HG03439 (cell line): ENCODE data around the gene ULBP2.
"Not testable (repeated sequence)": the region's sequence is repeated elsewhere in the genome, so short reads cannot be mapped to it uniquely, and the experiment has no call there.

Experiments
- ATAC-seq: cut with Tn5 transposase; IDR thresholded peaks from one replicate; pipeline ENCODE4 v1.9.1; 2021; ENCODE audit warnings: mild to moderate bottlenecking, moderate library complexity; ENCODE audit not compliant: unreplicated experiment

The ULBP2 gene

DNA sequence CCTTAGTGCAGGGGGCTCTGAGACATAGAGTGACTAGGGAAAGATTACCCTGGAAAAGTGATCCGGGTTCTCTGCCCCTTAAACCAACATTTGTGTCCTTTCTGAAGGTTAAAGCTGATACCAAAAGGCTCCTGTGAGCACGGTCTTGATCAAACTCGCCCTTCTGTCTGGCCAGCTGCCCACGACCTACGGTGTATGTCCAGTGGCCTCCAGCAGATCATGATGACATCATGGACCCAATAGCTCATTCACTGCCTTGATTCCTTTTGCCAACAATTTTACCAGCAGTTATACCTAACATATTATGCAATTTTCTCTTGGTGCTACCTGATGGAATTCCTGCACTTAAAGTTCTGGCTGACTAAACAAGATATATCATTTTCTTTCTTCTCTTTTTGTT lies 6.8 kb downstream of the ULBP2 start:
- no peak for ATAC-seq

- no peak for ATAC-seq
These were observed 8.6 kb downstream of the ULBP2 start for GRCh38 chr6:149950423-149950822.

DNA sequence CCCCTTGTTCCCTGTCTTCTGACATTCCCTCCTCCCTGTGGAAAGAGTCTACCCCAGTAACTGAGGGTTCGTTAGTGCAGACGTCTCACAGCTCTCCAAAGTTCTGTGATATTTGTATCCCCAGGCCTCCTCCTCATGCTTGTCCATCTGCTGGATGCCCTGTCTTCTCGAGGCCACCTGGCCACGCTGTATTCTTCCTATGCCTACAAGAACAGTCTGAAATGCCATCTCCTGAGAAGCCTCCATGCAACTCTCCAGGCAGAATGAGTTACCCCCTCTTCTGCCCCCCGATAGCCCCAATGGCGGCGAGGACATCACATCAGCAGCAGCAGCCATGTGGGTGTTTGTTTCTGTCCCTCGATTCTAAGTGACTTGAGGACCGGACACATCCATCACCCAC lies 9.3 kb downstream of the ULBP2 start:
- ATAC-seq: no peak

DNA sequence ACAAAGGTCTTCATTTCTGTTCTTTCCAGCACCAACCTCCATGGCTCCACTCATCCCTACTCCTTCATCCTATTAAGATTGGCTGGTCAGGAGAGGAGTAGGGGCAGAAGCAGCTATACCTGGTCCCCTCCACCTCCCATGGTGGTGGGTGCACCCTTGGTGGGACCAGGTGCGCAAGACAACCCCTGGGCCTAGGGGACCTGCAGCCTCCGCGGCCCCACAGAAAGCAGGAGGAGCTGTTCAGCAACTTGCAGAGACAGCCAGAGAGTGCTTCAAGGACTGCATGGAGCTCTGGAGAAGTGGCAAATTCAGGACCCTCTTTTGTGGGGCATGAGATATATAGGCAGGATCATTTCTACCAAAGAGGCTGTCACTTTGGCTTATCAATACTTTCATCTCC lies 9.8 kb downstream of the ULBP2 start:
- no peak for ATAC-seq

- ATAC-seq: not testable (repeated sequence)
These were observed 11.6 kb downstream of the ULBP2 start for GRCh38 chr6:149953390-149953789.

- ATAC-seq: not testable (repeated sequence)
These were observed 12.1 kb downstream of the ULBP2 start for GRCh38 chr6:149953934-149954327.

DNA sequence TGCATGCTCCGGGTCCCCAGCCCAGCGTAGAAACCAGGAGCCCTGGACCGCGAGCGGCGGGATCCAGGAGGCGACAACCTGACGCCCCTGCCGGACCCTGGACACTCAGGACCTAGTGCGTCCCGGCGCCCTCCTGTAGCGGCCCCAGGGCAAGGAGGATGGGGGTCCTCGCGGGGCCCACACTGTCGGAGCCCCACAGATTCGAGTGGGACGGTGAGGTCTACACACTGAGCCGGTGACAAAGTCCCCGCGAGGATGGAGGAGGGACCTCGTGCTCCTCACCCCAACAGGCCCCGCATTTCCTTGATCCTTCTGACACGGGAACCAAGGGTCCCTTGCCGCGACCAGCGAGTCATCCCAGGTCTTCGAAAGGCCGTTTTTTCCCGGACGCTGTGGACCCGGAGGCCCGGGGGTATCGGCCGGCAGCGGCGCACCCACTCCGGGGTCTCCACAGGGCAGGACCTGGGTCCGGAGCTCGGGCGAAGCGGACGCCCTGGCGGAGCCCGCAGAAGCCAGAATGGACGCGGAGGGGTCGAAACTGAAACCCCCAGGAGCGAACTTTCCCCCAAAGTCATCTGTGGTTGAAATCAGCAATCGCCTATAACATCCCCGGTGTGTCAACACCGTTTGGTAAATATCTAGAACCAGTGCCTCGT lies 12.6 kb downstream of the ULBP2 start:
- not testable (repeated sequence) for ATAC-seq

- not testable (repeated sequence) for ATAC-seq
These were observed 13.3 kb downstream of the ULBP2 start for GRCh38 chr6:149954984-149955653.

GRCh38 chr6:149955654-149956317 lies 14.0 kb downstream of the ULBP2 start:
- not testable (repeated sequence) for ATAC-seq

DNA sequence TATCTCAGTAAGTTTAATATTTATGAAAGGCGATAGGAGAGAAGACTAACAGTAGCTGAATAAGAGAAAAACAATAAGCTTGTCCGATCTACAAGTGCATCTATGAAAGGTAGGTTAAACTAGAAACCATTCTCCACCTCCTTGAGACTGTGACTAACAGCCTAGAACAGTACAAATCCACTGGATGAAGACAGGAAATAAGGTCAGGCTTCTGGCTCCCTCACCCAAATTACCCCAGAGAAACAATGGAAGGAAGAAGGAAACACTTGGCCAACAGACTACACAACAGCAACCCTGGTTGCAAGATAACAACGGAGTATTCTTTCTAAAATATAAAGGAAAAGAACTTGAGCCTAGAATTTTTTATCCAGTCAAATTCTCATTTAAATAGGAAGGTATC lies 16.3 kb downstream of the ULBP2 start:
- ATAC-seq: not testable (repeated sequence)

- not testable (repeated sequence) for ATAC-seq
These were observed 18.0 kb downstream of the ULBP2 start for GRCh38 chr6:149959806-149960205.

DNA sequence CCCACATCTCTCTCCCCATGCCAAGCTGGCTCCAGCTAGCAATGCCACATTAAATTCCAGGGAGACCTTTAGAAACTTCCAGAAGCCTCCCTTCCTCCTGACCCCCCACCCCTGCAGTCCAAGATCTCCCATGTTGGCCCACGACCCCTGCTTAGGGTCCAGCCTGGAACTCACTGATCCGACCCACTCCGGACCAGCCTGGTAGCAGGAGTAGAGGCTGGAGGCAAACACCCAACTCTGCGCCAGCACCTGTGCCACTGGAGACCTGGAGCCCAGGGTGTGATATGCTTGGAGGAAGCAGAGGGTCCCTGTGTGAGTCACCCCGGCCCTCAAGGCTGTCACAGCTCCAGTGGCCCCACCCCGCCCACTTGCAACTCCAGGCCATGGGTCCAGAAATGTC lies 18.7 kb downstream of the ULBP2 start:
- ATAC-seq: no peak

DNA sequence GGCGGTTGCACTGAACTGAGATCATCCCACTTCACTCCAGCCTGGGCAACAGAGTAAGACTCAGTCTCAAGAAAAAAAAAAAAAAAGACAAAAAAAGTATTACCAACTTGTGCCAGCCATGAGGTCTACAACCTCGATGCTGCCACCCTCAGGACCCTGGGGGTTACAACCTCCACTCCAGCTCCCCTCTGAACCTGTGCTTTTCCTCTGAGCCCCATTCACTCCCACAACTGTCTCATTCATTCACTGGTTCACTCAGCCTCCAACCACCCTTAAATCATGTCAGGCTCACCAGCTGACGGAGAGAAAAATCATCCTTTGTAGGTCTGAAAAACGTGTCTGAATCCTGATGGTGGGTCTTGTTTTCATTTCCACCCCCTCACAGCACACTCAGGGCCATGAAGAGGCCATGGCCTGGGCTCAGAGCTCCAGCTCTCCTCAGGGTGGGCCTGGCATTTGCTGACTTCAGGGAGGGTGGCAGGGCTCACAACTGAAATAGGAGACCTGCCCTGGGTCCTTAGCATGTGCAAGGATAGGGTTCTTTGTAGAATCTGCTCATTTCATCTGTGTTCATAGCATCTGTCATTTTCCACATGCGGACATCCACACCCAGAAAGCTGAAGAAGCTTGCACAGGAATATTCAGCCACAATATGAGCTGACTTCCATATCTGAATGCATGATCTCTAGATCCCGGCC lies 20.1 kb downstream of the ULBP2 start:
- no peak for ATAC-seq

- no peak for ATAC-seq
These were observed 20.8 kb downstream of the ULBP2 start for GRCh38 chr6:149962461-149963211.

DNA sequence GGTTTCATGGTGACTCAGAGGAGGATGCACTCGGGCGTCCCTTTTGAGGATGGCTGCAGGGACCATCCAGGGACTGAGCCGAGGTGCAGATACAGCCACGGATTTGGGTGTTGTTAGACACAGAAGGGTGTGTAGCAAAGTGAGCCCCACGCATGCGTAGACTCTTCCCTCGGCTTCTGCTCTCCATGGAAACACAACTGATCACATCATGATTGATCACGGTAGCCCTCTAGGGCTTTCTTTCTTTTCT lies 21.3 kb downstream of the ULBP2 start:
- no peak for ATAC-seq

GRCh38 chr6:149963462-149964307 lies 21.9 kb downstream of the ULBP2 start, which contains the start of gene ULBP1:
TSS of gene ULBP1 (plus strand) at chr6:149963943. CDS start at chr6:149964050, 107 bp downstream.
- ATAC-seq: no peak

- no peak for ATAC-seq
These were observed 22.7 kb downstream of the ULBP2 start for GRCh38 chr6:149964308-149965193.

GRCh38 chr6:149965194-149966020 lies 23.6 kb downstream of the ULBP2 start:
- ATAC-seq: no peak
